ENCODE data around the gene OXGR1.

DNA sequence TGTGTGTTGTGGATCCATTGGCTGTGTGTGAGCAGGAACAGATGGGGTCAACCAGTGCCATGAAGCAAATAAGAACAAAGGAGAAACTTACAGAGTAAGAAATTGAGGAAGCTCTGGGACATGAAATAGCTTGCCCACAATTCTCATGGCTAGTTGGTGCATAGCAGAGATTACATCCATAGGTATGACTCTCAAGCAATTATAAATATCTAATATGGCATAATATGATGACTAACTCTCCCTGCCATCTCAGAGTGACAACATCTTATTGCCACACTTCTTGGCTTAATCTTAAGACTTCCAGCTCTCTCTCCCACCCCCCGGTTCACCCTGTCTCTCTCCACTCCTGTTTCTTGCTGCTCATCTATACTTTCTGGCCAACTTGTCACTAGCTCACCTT lies 53.3 kb downstream of the OXGR1 start:
- TF ChIP-seq, protein P1, sequence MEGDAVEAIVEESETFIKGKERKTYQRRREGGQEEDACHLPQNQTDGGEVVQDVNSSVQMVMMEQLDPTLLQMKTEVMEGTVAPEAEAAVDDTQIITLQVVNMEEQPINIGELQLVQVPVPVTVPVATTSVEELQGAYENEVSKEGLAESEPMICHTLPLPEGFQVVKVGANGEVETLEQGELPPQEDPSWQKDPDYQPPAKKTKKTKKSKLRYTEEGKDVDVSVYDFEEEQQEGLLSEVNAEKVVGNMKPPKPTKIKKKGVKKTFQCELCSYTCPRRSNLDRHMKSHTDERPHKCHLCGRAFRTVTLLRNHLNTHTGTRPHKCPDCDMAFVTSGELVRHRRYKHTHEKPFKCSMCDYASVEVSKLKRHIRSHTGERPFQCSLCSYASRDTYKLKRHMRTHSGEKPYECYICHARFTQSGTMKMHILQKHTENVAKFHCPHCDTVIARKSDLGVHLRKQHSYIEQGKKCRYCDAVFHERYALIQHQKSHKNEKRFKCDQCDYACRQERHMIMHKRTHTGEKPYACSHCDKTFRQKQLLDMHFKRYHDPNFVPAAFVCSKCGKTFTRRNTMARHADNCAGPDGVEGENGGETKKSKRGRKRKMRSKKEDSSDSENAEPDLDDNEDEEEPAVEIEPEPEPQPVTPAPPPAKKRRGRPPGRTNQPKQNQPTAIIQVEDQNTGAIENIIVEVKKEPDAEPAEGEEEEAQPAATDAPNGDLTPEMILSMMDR (optimal IDR thresholded peaks at IDR 0.05 in 1 of 3, IDR thresholded peaks at IDR 0.05 in 1 of 3, conservative IDR thresholded peaks at IDR 0.05 in 1 of 3; ENCODE audit: extremely low read depth in 1 of 3, insufficient read depth in 2 of 3, low read length in 3 of 3): no peak
- TF ChIP-seq EZH2 (IDR thresholded peaks at IDR 0.05; ENCODE audit: low read length): no peak

Measured in keratinocyte (primary cell).